Progenitor cell of endocrine pancreas (in vitro differentiated cells): ENCODE measurements around the gene PDE6B. TPM values are rescaled to one million over a fixed set of nuclear protein-coding genes. Genes with fewer than 3 reads are reported as not detected.
"Not testable (repeated sequence)": the region's sequence is repeated elsewhere in the genome, so short reads cannot be mapped to it uniquely, and the experiment has no call there.

ENCODE experiments used
- DNase-seq: peaks from one replicate; pipeline ENCODE4 v3.0.0; 2021; ENCODE audit warnings: low spot score; ENCODE audit not compliant: unreplicated experiment
- H3K27ac Mint-ChIP-seq: 2 replicates; pipeline ENCODE4 v1.8.0; 2021; ENCODE audit warnings: mild to moderate bottlenecking, moderate library complexity, mixed read lengths
- H3K27me3 Mint-ChIP-seq: 2 replicates; pipeline ENCODE4 v1.8.0; 2021; ENCODE audit warnings: mixed read lengths
- H3K36me3 Mint-ChIP-seq: 2 replicates; pipeline ENCODE4 v1.8.0; 2022; ENCODE audit warnings: mixed read lengths; ENCODE audit not compliant: insufficient read depth
- H3K4me1 Mint-ChIP-seq: 2 replicates; pipeline ENCODE4 v1.8.0; 2021; ENCODE audit warnings: low read depth, mixed read lengths
- H3K4me3 Mint-ChIP-seq: 2 replicates; pipeline ENCODE4 v1.8.0; 2021; ENCODE audit warnings: low read depth, mild to moderate bottlenecking, moderate library complexity, mixed read lengths
- H3K9me3 Mint-ChIP-seq: 2 replicates; pipeline ENCODE4 v1.8.0; 2021; ENCODE audit warnings: low read depth, mixed read lengths
- total RNA-seq: library from RNA; stranded (reverse); gene quantifications from 2 replicates; pipeline ENCODE4 v1.2.1, GENCODE V29; 2021
- TF ChIP-seq, protein P1 (sequence below): fragments of 200-600 bp; sonication (generic); IDR thresholded peaks from one replicate; pipeline ENCODE4 v1.5.0; 2021; ENCODE audit warnings: antibody characterized with exemption, mild to moderate bottlenecking; ENCODE audit not compliant: unreplicated experiment

Gene PDE6B
- total RNA-seq, 1 donor from 2014 or later, result 10.4 TPM

DNA sequence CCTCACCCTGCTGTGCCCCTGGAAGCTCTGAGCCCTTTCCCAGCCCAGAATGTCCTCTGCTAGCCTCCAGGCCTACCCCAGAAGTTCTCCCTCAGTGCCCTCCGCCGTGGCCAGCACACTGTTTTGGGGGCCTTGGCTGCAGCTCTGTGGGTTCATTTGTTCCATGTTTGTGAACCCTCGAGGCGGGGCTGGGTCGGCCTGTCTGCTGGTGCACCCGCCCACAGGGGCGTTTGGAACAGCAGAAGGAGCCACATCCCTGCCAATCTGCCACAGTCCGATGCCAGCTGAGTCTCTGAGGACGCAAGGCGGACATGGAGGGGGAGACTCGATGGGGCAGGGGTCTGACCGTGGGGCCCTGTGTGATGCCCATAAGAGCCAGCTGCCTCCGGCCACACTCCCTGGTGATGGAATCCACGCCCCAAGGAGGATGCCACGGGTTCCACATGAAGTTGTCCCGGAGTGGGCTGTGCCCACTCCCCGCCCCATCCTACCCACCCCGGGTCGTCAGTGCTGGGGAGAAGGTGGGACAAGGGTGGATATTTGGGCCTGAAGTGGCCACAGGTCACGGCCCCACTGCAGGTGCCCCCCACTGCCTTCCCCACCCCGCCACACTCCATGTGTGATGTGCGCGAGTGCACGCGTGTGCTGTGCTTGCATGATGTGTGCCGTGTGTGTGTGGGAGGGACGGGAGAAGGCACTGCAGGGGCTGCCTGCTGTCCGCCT lies 41.6 kb downstream of the PDE6B start:
- DNase-seq, result no peak
- TF ChIP-seq, protein P1, sequence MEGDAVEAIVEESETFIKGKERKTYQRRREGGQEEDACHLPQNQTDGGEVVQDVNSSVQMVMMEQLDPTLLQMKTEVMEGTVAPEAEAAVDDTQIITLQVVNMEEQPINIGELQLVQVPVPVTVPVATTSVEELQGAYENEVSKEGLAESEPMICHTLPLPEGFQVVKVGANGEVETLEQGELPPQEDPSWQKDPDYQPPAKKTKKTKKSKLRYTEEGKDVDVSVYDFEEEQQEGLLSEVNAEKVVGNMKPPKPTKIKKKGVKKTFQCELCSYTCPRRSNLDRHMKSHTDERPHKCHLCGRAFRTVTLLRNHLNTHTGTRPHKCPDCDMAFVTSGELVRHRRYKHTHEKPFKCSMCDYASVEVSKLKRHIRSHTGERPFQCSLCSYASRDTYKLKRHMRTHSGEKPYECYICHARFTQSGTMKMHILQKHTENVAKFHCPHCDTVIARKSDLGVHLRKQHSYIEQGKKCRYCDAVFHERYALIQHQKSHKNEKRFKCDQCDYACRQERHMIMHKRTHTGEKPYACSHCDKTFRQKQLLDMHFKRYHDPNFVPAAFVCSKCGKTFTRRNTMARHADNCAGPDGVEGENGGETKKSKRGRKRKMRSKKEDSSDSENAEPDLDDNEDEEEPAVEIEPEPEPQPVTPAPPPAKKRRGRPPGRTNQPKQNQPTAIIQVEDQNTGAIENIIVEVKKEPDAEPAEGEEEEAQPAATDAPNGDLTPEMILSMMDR, result no peak
- peaks cover 3% of the 10 kb centered on the region for H3K36me3 Mint-ChIP-seq
- no peaks in the 10 kb centered on the region for H3K9me3 Mint-ChIP-seq
- H3K27me3 Mint-ChIP-seq, result no peaks in the 10 kb centered on the region
- no peak overlapping the region for H3K4me3 Mint-ChIP-seq
- no peaks in the 10 kb centered on the region for H3K4me1 Mint-ChIP-seq
- no peak overlapping the region for H3K27ac Mint-ChIP-seq

GRCh38 chr4:667545-667925 lies 42.2 kb downstream of the PDE6B start:
- TF ChIP-seq, protein P1, result no peak
- H3K36me3 Mint-ChIP-seq, result peaks cover 5% of the 10 kb centered on the region

DNA sequence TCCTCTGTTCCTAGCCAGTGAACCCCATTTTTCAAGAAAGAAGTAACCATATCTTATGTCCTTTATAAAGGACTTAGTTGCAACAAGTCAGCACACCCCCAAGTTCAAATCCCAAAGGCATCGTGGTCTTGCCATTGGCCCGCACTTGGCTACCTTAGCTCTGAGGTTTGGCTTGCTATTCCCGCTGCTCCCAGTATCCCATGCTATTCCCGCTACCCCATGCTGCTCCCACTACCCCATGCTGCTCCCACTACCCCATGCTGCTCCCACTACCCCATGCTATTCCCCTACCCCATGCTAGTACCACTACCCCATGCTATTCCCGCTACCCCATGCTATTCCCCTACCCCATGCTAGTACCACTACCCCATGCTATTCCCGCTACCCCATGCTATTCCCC lies 42.8 kb downstream of the PDE6B start:
- H3K27ac Mint-ChIP-seq, H3K27me3 Mint-ChIP-seq, H3K4me1 Mint-ChIP-seq, H3K4me3 Mint-ChIP-seq, H3K9me3 Mint-ChIP-seq, DNase-seq, H3K36me3 Mint-ChIP-seq: not testable (repeated sequence)

More at GRCh38 chr4:667545-667925, 42.2 kb downstream of the PDE6B start:
- H3K4me1 Mint-ChIP-seq, result no peaks in the 10 kb centered on the region
- no peak overlapping the region for H3K27ac Mint-ChIP-seq
- H3K27me3 Mint-ChIP-seq, result no peaks in the 10 kb centered on the region
- no peak for DNase-seq
- no peaks in the 10 kb centered on the region for H3K9me3 Mint-ChIP-seq
- H3K4me3 Mint-ChIP-seq, result no peak overlapping the region

DNA sequence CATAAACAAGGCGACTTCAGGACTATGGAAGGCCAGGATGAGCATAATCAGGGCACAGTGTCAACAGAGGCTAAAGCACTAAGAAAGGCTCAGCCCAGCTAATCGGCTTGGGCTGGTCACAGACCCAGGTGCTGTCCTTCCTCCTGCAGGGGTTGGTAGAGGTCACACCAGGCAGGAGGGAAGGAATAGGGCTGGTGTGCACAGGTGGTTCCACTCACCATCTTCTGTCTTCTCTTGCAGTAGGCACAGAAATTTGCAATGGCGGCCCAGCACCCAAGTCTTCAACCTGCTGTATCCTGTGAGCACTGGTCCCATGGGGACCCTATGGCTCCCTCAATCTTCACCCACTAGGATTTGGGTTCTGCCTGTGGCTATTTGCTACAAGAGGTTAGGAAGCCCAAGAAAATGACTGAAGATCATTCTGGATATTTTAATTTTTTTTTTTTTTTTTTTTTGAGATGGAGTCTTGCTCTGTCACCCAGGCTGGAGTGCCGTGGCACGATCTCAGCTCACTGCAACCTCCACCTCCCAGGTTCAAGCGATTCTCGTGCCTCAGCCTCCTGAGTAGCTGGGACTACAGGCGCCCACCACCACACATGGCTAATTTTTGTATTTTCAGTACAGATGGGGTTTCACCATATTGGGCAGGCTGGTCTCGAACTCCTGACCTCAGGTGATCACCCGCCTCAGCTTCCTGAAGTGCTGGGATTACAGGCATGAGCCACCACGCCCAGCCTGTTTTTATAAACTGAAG lies 44.6 kb downstream of the PDE6B start:
- not testable (repeated sequence) for H3K9me3 Mint-ChIP-seq, H3K4me3 Mint-ChIP-seq, H3K4me1 Mint-ChIP-seq, H3K27ac Mint-ChIP-seq, H3K27me3 Mint-ChIP-seq, DNase-seq, H3K36me3 Mint-ChIP-seq

GRCh38 chr4:671769-672168 lies 46.4 kb downstream of the PDE6B start:
- no peak overlapping the region for H3K4me3 Mint-ChIP-seq

More at GRCh38 chr4:671769-672168, 46.4 kb downstream of the PDE6B start:
- Mint-ChIP-seq H3K27ac (no peak overlapping the region), H3K9me3 (no peaks in the 10 kb centered on the region), H3K27me3 (no peaks in the 10 kb centered on the region), H3K36me3 (peaks cover 8% of the 10 kb centered on the region), H3K4me1 (peaks cover 6% of the 10 kb centered on the region)
- no peak for DNase-seq
- TF ChIP-seq, protein P1, result no peak
